Omental fat pad (tissue), 4 donors: Measurements from ENCODE around the gene TRAPPC12. TPM values are rescaled to one million over a fixed set of nuclear protein-coding genes. Genes with fewer than 3 reads are reported as not detected.

Experiments
- ATAC-seq: fragments of 150-250 bp; one replicate; pipeline ENCODE4 v1.9.1; 2016; ENCODE audit warnings: mild to moderate bottlenecking, moderate library complexity; ENCODE audit not compliant: low FRiP score
- DNase-seq: peaks from one replicate; pipeline ENCODE4 v3.0.0-alpha.2; 2019; ENCODE audit warnings: low spot score
- CTCF ChIP-seq, 3 donors: fragments of 450-650 bp; IDR thresholded peaks; one replicate each; pipeline ENCODE4 v1.5.1; 2016 to 2017; ENCODE audit warnings: antibody characterized with exemption in 3 of 3, mild to moderate bottlenecking in 3 of 3, moderate library complexity in 2 of 3
- total RNA-seq, 4 donors: library from RNA; depleted of rRNA; stranded (reverse); fragments of >200 nt; gene quantifications; one replicate each; pipeline ENCODE4 v1.1.0, GENCODE V29; 2016

TRAPPC12 gene
- total RNA-seq, 4 donors from 2014 or later: 39.3 to 92.1 (median 53.9) TPM

- no peak for DNase-seq
Measured at GRCh38 chr2:3463186-3463835, 83.8 kb downstream of the TRAPPC12 start.

GRCh38 chr2:3463944-3464343 lies 84.5 kb downstream of the TRAPPC12 start:
- no peak for TF ChIP-seq CTCF (IDR thresholded peaks at IDR 0.05)
- ATAC-seq: no peak
- DNase-seq: no peak

More at GRCh38 chr2:3463186-3463835, 83.8 kb downstream of the TRAPPC12 start:
- no peak for TF ChIP-seq CTCF (IDR thresholded peaks at IDR 0.05)
- ATAC-seq: no peak

- no peak for DNase-seq
- TF ChIP-seq CTCF (IDR thresholded peaks at IDR 0.05): no peak
- ATAC-seq: no peak
Measured at GRCh38 chr2:3464401-3465005, 85.0 kb downstream of the TRAPPC12 start.

- DNase-seq (no peak), ATAC-seq (no peak)
- TF ChIP-seq CTCF (IDR thresholded peaks at IDR 0.05): no peak
Measured at GRCh38 chr2:3465328-3465727, 85.8 kb downstream of the TRAPPC12 start.

- DNase-seq (no peak), ATAC-seq (peak; percentile 60)
- no peak for TF ChIP-seq CTCF (IDR thresholded peaks at IDR 0.05)
Measured at GRCh38 chr2:3465844-3466481, 86.5 kb downstream of the TRAPPC12 start.

GRCh38 chr2:3466482-3466863 lies 87.0 kb downstream of the TRAPPC12 start:
- no peak for DNase-seq
- TF ChIP-seq CTCF (IDR thresholded peaks at IDR 0.05): no peak
- ATAC-seq: no peak
